Measurements from ENCODE around the gene PATJ.

Gene PATJ, protein sequence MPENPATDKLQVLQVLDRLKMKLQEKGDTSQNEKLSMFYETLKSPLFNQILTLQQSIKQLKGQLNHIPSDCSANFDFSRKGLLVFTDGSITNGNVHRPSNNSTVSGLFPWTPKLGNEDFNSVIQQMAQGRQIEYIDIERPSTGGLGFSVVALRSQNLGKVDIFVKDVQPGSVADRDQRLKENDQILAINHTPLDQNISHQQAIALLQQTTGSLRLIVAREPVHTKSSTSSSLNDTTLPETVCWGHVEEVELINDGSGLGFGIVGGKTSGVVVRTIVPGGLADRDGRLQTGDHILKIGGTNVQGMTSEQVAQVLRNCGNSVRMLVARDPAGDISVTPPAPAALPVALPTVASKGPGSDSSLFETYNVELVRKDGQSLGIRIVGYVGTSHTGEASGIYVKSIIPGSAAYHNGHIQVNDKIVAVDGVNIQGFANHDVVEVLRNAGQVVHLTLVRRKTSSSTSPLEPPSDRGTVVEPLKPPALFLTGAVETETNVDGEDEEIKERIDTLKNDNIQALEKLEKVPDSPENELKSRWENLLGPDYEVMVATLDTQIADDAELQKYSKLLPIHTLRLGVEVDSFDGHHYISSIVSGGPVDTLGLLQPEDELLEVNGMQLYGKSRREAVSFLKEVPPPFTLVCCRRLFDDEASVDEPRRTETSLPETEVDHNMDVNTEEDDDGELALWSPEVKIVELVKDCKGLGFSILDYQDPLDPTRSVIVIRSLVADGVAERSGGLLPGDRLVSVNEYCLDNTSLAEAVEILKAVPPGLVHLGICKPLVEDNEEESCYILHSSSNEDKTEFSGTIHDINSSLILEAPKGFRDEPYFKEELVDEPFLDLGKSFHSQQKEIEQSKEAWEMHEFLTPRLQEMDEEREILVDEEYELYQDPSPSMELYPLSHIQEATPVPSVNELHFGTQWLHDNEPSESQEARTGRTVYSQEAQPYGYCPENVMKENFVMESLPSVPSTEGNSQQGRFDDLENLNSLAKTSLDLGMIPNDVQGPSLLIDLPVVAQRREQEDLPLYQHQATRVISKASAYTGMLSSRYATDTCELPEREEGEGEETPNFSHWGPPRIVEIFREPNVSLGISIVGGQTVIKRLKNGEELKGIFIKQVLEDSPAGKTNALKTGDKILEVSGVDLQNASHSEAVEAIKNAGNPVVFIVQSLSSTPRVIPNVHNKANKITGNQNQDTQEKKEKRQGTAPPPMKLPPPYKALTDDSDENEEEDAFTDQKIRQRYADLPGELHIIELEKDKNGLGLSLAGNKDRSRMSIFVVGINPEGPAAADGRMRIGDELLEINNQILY (N-terminal part only)

DNA sequence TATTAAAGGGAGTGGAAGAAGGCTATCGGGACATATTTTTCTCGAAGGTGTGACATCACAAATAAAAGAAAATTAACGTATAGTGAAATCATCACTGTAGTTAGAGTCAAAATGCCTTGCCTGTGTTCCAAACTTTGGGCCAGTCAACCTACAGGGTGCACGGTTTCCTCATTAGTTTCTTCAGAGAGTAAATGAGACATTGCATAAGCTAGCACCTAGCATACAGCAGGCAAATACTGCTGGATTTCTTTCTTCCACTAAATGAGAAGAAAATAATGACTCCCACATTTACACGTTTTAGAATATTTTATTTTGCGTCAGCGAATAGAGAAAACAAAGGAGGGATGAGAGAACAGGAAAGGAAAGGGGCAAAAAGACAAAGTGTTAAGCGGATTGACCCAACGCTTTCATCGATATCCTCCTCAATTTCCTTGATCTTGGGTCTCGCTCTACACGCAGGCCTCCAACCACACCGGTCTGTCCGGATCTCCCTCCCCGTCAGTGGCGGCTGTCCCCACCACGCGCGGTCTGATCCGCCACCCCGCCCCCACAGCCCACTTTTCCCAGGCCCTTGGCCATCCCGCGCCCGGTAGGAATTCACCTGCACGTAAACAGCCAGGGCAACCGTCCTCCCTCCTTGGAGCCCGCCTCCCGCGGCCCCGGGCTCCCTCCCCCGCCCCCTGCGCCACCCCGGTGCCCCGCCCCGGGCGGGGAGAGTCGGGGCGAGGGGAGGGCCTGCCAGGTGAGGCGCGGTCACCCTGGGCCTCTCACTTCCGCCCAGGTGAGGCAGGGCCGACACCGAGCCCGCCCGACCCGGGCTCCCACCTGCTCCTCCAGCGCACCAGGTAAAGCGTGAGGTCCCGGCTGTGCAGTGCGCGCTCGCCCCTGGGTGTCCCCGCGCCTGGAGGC lies at the start of gene PATJ:
Gene PATJ (plus strand): TSS at position 770 of the 909 bp plus-strand sequence. CDS start 20,413 bp downstream, outside the sequence.
- Histone ChIP-seq H3K9ac (ENCODE audit: low read depth, low read length) (no peak within 1 kb of the TSS), H3K27me3 (ENCODE audit: insufficient read depth, low read length, poor library complexity) (no peaks in the 10 kb centered on the region), H3K4me2 (ENCODE audit: insufficient read depth, low read length) (no peak within 1 kb of the TSS), H3K4me1 (ENCODE audit: insufficient read depth, low read length) (no peaks in the 10 kb centered on the region), H3K9me3 (ENCODE audit: insufficient read depth, low read length, severe bottlenecking) (no peaks in the 10 kb centered on the region), H3K4me3 (ENCODE audit: low read depth in 1 of 2, low read length in 2 of 2) (no peak within 1 kb of the TSS), H3K27ac (ENCODE audit: low read length) (no peak within 1 kb of the TSS), H2AFZ (ENCODE audit: low read depth, low read length) (no peak within 1 kb of the TSS), H4K20me1 (ENCODE audit: insufficient read depth, low read length) (no peaks in the 10 kb centered on the region), H3K79me2 (ENCODE audit: insufficient read depth, low read length) (no peaks in the 10 kb centered on the region), H3K36me3 (ENCODE audit: insufficient read depth, low read length) (no peaks in the 10 kb centered on the region)
- DNase-seq (no peak), ATAC-seq (ENCODE audit: insufficient read depth, low read depth) (no peak)
- TF ChIP-seq, protein P1, sequence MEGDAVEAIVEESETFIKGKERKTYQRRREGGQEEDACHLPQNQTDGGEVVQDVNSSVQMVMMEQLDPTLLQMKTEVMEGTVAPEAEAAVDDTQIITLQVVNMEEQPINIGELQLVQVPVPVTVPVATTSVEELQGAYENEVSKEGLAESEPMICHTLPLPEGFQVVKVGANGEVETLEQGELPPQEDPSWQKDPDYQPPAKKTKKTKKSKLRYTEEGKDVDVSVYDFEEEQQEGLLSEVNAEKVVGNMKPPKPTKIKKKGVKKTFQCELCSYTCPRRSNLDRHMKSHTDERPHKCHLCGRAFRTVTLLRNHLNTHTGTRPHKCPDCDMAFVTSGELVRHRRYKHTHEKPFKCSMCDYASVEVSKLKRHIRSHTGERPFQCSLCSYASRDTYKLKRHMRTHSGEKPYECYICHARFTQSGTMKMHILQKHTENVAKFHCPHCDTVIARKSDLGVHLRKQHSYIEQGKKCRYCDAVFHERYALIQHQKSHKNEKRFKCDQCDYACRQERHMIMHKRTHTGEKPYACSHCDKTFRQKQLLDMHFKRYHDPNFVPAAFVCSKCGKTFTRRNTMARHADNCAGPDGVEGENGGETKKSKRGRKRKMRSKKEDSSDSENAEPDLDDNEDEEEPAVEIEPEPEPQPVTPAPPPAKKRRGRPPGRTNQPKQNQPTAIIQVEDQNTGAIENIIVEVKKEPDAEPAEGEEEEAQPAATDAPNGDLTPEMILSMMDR (IDR thresholded peaks at IDR 0.05; ENCODE audit: borderline replicate concordance, extremely low read depth, low read length, poor library complexity, severe bottlenecking), result no peak
- no peak for TF ChIP-seq EZH2 (IDR thresholded peaks at IDR 0.05; ENCODE audit: borderline replicate concordance, low read depth, low read length, severe bottlenecking)

DNA sequence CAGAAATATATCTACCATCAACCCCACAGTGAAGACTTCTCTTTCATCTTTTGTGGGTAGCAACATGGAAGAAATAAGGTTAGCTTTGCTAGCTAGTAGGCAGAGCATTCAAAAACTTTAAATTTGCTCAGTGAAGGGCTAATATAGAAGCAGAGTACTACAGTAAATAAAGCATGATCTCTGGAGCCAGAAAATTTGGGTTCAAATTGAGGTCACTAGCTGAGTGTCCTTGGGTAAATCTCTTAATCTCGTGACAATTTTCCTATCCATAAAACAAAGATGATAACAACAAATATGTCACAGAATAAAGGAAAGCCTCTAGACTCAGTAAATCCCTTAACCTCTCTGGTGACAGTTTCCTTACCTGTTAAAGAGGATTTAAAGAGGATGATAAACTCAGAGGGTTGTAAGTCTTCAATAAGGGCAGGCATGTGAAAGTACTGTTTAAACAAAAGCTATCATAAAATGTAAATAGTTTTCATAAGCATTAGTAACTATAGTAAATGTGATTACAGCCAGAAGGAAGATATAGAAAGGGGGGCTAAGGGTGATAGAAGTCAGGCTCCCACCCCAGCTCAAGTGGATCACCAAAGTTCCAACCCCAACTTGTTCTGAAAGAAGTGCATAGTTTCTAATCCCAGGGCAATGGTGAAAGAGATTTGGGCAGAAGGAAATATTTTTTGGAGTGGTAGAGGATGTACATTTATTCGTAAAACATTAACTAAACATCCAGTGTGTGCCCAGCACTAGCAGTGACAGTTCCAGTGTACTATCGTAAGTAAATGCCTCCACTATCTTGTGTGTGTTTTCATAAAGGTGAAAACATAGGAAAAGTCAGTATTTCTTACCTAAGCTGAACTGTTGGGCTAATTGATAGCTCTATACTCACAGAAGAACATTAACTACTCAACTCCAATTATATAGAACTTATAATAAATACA lies 42.1 kb upstream of the PATJ start:
- TF ChIP-seq, protein P1 (IDR thresholded peaks at IDR 0.05; ENCODE audit: borderline replicate concordance, extremely low read depth, low read length, poor library complexity, severe bottlenecking), result no peak
- no peak for TF ChIP-seq EZH2 (IDR thresholded peaks at IDR 0.05; ENCODE audit: borderline replicate concordance, low read depth, low read length, severe bottlenecking)
- ATAC-seq (ENCODE audit: insufficient read depth, low read depth), result no peak
- H3K36me3 ChIP-seq (ENCODE audit: insufficient read depth, low read length), result peaks cover 61% of the 10 kb centered on the region; the same call in 1 of the 2 replicates

More for the DNA sequence above, 42.1 kb upstream of the PATJ start:
- H3K27ac ChIP-seq (ENCODE audit: low read length), result no peak overlapping the region
- H3K4me1 ChIP-seq (ENCODE audit: insufficient read depth, low read length), result no peaks in the 10 kb centered on the region
- no peak overlapping the region for H3K4me2 ChIP-seq (ENCODE audit: insufficient read depth, low read length)
- H3K9ac ChIP-seq (ENCODE audit: low read depth, low read length), result no peak overlapping the region
- no peak overlapping the region for H2AFZ ChIP-seq (ENCODE audit: low read depth, low read length)
- H3K79me2 ChIP-seq (ENCODE audit: insufficient read depth, low read length), result no peaks in the 10 kb centered on the region
- no peaks in the 10 kb centered on the region for H4K20me1 ChIP-seq (ENCODE audit: insufficient read depth, low read length)
- H3K9me3 ChIP-seq (ENCODE audit: insufficient read depth, low read length, severe bottlenecking), result no peaks in the 10 kb centered on the region
- no peak for DNase-seq
- H3K4me3 ChIP-seq (ENCODE audit: low read depth in 1 of 2, low read length in 2 of 2), result no peak overlapping the region
- no peaks in the 10 kb centered on the region for H3K27me3 ChIP-seq (ENCODE audit: insufficient read depth, low read length, poor library complexity)

Measured in DND-41 (cell line).